NT2/D1 (cell line): ENCODE measurements around the gene ARHGEF4.

ENCODE experiments used
- DNase-seq: peaks from one replicate; pipeline ENCODE4 v3.0.0-alpha.2; 2011; ENCODE audit warnings: low read depth, low spot score
- H3K27me3 ChIP-seq: 2 replicates; pipeline ENCODE4 v1.6.0; 2011; ENCODE audit warnings: mild to moderate bottlenecking; ENCODE audit not compliant: insufficient read length, insufficient read depth
- H3K36me3 ChIP-seq: 2 replicates; pipeline ENCODE4 v1.6.1; 2011; ENCODE audit warnings: mild to moderate bottlenecking, low read length, mixed read lengths; ENCODE audit not compliant: insufficient read depth, insufficient read length
- H3K4me1 ChIP-seq: 2 replicates; pipeline ENCODE4 v1.5.1; 2011; ENCODE audit not compliant: insufficient read depth, insufficient read length
- H3K4me3 ChIP-seq: 2 replicates; pipeline ENCODE4 v1.5.1; 2011; ENCODE audit warnings: low read depth; ENCODE audit not compliant: insufficient read length
- H3K9ac ChIP-seq: 2 replicates; pipeline ENCODE4 v1.6.0; 2011; ENCODE audit warnings: low read depth; ENCODE audit not compliant: insufficient read length
- H3K9me3 ChIP-seq: 2 replicates; pipeline ENCODE4 v1.5.1; 2011; ENCODE audit warnings: mild to moderate bottlenecking, low read length; ENCODE audit not compliant: insufficient read depth
- SUZ12 ChIP-seq: IDR thresholded peaks from 2 replicates; pipeline ENCODE4 v1.6.1; 2011; ENCODE audit not compliant: insufficient read length, insufficient read depth; ENCODE audit errors: extremely low read depth
- YY1 ChIP-seq: IDR thresholded peaks from 2 replicates; pipeline ENCODE4 v1.6.1; 2011; ENCODE audit not compliant: insufficient read length, insufficient read depth
- ZNF274 ChIP-seq: IDR thresholded peaks from 2 replicates; pipeline ENCODE4 v1.6.1; 2011; ENCODE audit warnings: mild to moderate bottlenecking, low read depth, low read length

ARHGEF4 gene

DNA sequence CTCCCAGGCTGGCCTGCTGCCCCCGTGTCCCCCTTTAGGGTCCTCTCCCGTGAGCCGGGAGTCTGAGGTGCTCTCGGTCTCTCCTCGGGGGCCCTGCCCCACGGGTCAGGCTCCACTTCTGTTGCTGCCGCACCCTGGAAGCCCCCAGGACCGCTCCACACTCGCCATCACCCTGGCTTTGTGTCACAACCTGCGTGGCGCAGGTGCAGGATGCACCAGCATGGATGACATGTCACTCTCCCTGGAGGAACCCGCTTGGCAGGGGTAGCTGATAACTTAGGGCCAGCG lies 10.8 kb upstream of the ARHGEF4 start:
- no peaks in the 10 kb centered on the region for H3K27me3 ChIP-seq

DNA sequence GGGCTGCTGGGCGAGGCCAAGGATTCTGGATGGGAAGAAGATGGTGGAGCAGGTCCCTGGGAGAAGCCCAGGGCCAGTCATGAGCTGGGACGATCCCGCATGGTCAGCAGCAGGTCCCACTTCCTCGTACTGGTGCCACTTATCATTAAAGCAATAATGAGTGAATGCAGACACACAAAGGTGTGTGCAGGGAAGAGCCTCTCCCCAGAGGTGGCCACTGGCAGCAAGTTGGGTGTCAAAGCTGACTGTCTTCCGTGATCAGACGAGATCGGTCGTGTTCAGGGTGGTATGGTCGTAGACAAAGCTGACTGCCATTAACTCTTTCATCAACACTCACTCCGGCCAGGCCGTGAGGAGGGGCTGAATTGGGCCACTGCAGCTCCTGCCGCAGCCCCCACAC lies 10.3 kb upstream of the ARHGEF4 start:
- Histone ChIP-seq H3K9me3 (no peaks in the 10 kb centered on the region), H3K4me1 (peaks cover 59% of the 10 kb centered on the region), H3K36me3 (no peaks in the 10 kb centered on the region), H3K4me3 (peak overlapping the region; percentile 5), H3K9ac (peak overlapping the region; percentile 68), H3K27me3 (no peaks in the 10 kb centered on the region)
- TF ChIP-seq YY1, result no peak
- DNase-seq, result no peak

More for the DNA sequence above, 10.8 kb upstream of the ARHGEF4 start:
- Histone ChIP-seq H3K9me3 (no peaks in the 10 kb centered on the region), H3K4me1 (peaks cover 56% of the 10 kb centered on the region), H3K4me3 (no peak overlapping the region), H3K36me3 (no peaks in the 10 kb centered on the region), H3K9ac (peak overlapping the region; percentile 46)
- no peak for DNase-seq
- TF ChIP-seq ZNF274, result no peak
- no peak for TF ChIP-seq SUZ12
- TF ChIP-seq YY1, result no peak

DNA sequence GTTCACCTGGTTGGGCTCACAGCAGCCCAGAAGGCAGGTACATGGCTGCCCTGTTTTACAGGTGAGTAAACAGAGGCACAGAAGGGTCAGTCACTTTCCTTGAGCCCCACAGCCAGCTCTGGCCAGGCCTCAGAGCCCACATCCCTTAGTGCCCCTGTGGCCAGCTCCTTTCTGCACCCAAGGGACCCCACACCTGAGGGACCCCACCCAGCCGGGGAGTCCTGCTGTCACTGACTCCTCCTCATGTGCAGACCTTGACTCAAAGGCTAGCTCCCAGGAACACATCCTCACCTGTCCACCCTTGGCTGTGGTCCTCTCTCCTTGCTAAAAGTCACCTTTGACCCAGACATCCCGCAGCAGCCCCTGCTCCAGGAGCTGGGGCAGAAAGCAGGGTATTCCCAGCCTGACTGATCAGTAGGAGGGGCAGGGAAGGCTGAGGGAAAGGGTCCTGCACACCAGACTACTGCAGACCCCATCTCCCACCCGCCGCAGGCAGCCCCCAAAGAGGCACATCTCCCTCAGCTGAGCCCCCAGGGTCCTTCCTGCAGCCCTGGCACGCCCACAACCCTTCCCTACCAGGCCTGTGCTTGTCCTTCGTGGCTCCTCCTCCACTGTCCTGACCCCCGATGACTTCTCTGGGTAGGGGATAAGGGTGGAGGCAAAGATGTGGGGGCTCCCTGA lies 9.8 kb upstream of the ARHGEF4 start:
- no peak for DNase-seq
- Histone ChIP-seq H3K4me3 (peak overlapping the region; percentile 5), H3K9me3 (no peaks in the 10 kb centered on the region), H3K4me1 (peaks cover 59% of the 10 kb centered on the region), H3K36me3 (no peaks in the 10 kb centered on the region), H3K27me3 (no peaks in the 10 kb centered on the region), H3K9ac (peak overlapping the region; percentile 68)
- no peak for TF ChIP-seq SUZ12
- no peak for TF ChIP-seq YY1
- no peak for TF ChIP-seq ZNF274

DNA sequence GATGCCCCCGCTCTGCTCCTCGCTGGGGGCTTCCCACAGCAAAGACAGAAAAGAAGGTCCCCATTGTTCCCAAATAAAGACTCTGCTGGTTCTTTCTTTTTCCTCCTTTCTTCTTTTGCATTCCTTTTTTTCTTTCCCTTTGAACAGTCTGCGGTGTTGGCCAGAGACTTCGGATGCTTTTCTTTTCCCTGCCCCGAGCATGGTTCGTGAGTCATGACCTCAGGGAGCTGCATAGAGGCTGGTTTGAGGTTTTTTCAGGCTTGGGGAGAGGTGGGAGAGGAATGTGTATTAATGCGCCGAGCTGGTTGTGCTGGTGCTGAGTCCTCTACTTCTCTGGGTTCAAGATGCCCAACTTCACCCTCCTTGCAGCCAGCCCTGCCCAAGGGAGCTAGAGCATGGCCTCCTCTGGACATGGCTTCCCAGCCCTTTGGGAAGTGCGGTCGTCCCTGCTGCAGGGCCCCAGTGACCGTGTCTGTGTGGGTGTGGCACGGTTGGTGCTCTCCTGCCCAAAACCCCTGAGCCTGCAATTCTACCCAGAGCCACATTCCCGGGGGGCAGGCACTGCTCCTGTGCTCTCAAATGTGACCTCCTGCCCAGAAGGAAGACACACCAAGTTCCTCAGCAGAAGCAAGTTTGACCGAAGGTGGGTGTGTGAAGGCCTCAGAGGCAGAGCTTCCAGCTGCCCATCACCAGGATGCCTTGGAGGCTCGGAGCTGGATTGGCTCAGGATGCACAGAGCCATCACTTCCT lies 9.0 kb upstream of the ARHGEF4 start:
- Histone ChIP-seq H3K9me3 (no peaks in the 10 kb centered on the region), H3K4me3 (peak overlapping the region; percentile 20), H3K36me3 (no peaks in the 10 kb centered on the region), H3K9ac (peak overlapping the region; percentile 77), H3K27me3 (peaks cover 3% of the 10 kb centered on the region), H3K4me1 (peaks cover 57% of the 10 kb centered on the region)
- DNase-seq, result peak; percentile 59
- TF ChIP-seq YY1 (no peak), SUZ12 (no peak), ZNF274 (no peak)

DNA sequence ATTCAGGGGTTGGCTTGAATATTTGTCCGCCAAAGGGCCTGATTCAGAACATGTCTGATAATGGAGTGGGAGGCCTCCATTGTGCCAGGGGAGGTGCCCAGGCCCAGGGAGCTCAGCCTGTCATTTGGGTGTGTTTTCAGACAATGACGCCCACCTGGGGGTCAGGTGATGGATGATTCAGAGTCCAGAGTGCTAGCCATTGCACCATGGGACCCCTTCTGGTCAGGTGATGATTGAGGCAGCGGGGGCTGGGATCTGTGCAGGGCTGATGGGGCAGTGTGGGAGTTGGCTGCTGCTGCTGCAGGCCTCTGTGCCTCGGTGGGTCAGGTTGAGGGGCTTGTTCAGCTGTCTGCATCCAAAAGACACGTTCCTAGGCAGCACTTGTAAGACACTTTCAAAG lies 8.3 kb upstream of the ARHGEF4 start:
- Histone ChIP-seq H3K9me3 (no peaks in the 10 kb centered on the region), H3K4me3 (peak overlapping the region; percentile 20), H3K27me3 (peaks cover 3% of the 10 kb centered on the region), H3K36me3 (no peaks in the 10 kb centered on the region), H3K4me1 (peaks cover 51% of the 10 kb centered on the region), H3K9ac (peak overlapping the region; percentile 4)
- TF ChIP-seq SUZ12, result no peak
- no peak for TF ChIP-seq YY1
- TF ChIP-seq ZNF274, result no peak
- DNase-seq, result no peak

DNA sequence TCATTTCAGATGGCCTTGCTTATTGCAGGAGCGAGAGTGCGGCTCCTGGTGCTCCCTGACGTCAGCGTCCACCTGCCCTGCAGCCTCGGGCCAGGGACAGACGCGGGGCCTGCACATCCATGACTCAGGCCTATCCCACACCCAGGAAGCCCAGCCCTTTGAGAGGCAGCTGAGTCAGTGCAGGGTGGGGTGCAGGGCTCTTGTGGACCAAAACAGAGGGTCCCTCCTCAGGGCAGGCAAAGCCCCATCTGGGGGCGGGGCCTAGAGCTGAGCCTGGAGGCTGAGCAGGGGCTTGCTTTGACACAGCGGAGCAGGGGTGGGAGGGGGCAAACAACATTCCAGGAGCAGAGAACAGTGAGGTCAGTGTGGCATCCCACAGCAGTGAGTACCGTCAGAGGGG lies 7.7 kb upstream of the ARHGEF4 start:
- DNase-seq, result no peak
- no peak overlapping the region for H3K4me3 ChIP-seq
- H3K27me3 ChIP-seq, result peaks cover 3% of the 10 kb centered on the region
- no peak for TF ChIP-seq YY1
- no peak for TF ChIP-seq ZNF274
- TF ChIP-seq SUZ12, result no peak
- no peaks in the 10 kb centered on the region for H3K36me3 ChIP-seq
- H3K9ac ChIP-seq, result peak overlapping the region; percentile 29
- H3K9me3 ChIP-seq, result no peaks in the 10 kb centered on the region
- peaks cover 48% of the 10 kb centered on the region for H3K4me1 ChIP-seq

DNA sequence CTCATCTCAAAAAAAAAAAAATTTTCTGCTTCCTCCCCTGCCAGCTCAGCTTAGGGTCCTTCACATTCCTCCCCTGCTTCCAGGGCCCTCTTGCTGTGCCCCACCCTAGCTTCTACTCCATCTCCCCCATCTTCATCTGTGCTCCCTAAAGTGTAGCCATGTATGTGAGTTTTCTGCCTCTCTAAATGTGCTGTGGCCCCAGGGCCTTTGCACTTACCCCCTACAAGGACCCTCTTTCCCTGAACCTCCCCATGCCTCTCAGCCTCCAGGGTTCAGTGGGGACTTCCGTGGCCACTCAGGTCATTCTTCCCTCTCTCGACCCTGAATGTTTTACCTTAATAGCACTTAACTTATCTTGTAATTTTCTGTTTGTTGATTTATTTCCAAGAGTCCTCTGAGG lies 6.2 kb upstream of the ARHGEF4 start:
- Histone ChIP-seq H3K4me1 (peaks cover 41% of the 10 kb centered on the region), H3K9ac (no peak overlapping the region), H3K27me3 (peaks cover 12% of the 10 kb centered on the region), H3K4me3 (no peak overlapping the region), H3K36me3 (no peaks in the 10 kb centered on the region), H3K9me3 (no peaks in the 10 kb centered on the region)
- no peak for DNase-seq
- no peak for TF ChIP-seq YY1
- TF ChIP-seq SUZ12, result no peak
